Esophagus squamous epithelium (tissue), 5 donors: ENCODE data around the gene GLIS1. TPM values are rescaled to one million over a fixed set of nuclear protein-coding genes. Genes with fewer than 3 reads are reported as not detected.

Experiments
- DNase-seq: peaks from one replicate; lab custom pipeline; 2025; lab: John Stamatoyannopoulos, UW
- H3K27ac ChIP-seq, 4 donors: fragments of 200-600 bp; sonication (generic); one replicate each; pipeline ENCODE4 v1.5.1; 2016 to 2019; ENCODE audit warnings: mild to moderate bottlenecking in 1 of 4
- H3K27me3 ChIP-seq, 4 donors: fragments of 200-600 bp; sonication (generic); 1 replicate in 3 of 4; 2 replicates in 1 of 4; pipeline versions ENCODE4 v1.5.1 to v1.6.0; 2017 to 2021; ENCODE audit warnings: antibody characterized with exemption in 1 of 4
- H3K36me3 ChIP-seq, 3 donors: fragments of 200-600 bp; sonication (generic); one replicate each; pipeline ENCODE4 v1.5.1; 2016 to 2019
- H3K4me1 ChIP-seq, 3 donors: fragments of 200-600 bp; sonication (generic); one replicate each; pipeline ENCODE4 v1.5.1; 2017 to 2019
- H3K4me3 ChIP-seq, 4 donors: fragments of 200-600 bp; sonication (generic); 1 replicate in 3 of 4; 2 replicates in 1 of 4; pipeline ENCODE4 v1.5.1; 2016 to 2019; ENCODE audit warnings: mild to moderate bottlenecking in 2 of 4, moderate library complexity in 1 of 4
- H3K9me3 ChIP-seq, 3 donors: fragments of 200-600 bp; sonication (generic); one replicate each; pipeline ENCODE4 v1.5.1; 2016 to 2019
- CTCF ChIP-seq, 6 experiments: fragments of 450-650 bp in 4 of 6; fragments of 200-600 bp in 2 of 6; sonication (generic) in 2 of 6; IDR thresholded peaks; one replicate each; pipeline ENCODE4 v1.5.1; 2016 to 2019; ENCODE audit warnings: antibody characterized with exemption in 6 of 6, mild to moderate bottlenecking in 4 of 6, moderate library complexity in 4 of 6
- POLR2A ChIP-seq, 4 donors: fragments of 450-650 bp; IDR thresholded peaks; one replicate each; pipeline ENCODE4 v1.6.1; 2017; ENCODE audit warnings: antibody characterized with exemption in 4 of 4, mild to moderate bottlenecking in 4 of 4, moderate library complexity in 3 of 4
- WGBS, 2 donors: methylation state at CpG; one replicate each; pipeline ENCODE4 v1.1.5; 2018; 5-methylcytosine and 5-hydroxymethylcytosine counted together
- intact Hi-C: fragments of 100-400 bp; cut with DNase I; formaldehyde crosslinking; loops from one replicate; pipeline ENCODE4 v1.15.0; 2022
- total RNA-seq, 4 donors: library from RNA; depleted of rRNA; stranded (reverse); fragments of >200 nt; gene quantifications; one replicate each; pipeline ENCODE4 v1.1.0, GENCODE V29; 2016
- donor health status: DM: yes; HTN: yes; CAD: no.

The GLIS1 gene
- total RNA-seq, 4 donors from 2014 or later, result 0.57 TPM; not detected in 3

GRCh38 chr1:53636621-53637171 is 102.3 kb downstream of the GLIS1 start:
- intact Hi-C loops, result no loop called here
- WGBS, 2 donors, result 74 to 95% methylated on average over 7 of the region's 11 CpGs
- TF ChIP-seq CTCF (IDR thresholded peaks at IDR 0.05) (no peak), POLR2A (IDR thresholded peaks at IDR 0.05) (no peak)

GRCh38 chr1:53634571-53634979 is 104.4 kb downstream of the GLIS1 start:
- Histone ChIP-seq H3K9me3 (no peaks in the 10 kb centered on the region), H3K4me1 (no peaks in the 10 kb centered on the region), H3K4me3 (no peak overlapping the region), H3K27me3 (no peaks in the 10 kb centered on the region), H3K27ac (no peak overlapping the region), H3K36me3 (no peaks in the 10 kb centered on the region)
- intact Hi-C loops, result no loop called here
- 88% methylated on average over 8 to 10 of the region's 10 CpGs for WGBS, 2 donors
- TF ChIP-seq POLR2A (IDR thresholded peaks at IDR 0.05) (no peak), CTCF (IDR thresholded peaks at IDR 0.05) (no peak)
- no peak for DNase-seq

More at GRCh38 chr1:53636621-53637171, 102.3 kb downstream of the GLIS1 start:
- Histone ChIP-seq H3K4me3 (no peak overlapping the region), H3K36me3 (no peaks in the 10 kb centered on the region), H3K27me3 (no peaks in the 10 kb centered on the region), H3K27ac (no peak overlapping the region), H3K4me1 (no peaks in the 10 kb centered on the region), H3K9me3 (no peaks in the 10 kb centered on the region)
- no peak for DNase-seq

GRCh38 chr1:53633073-53633704 is 105.8 kb downstream of the GLIS1 start:
- Histone ChIP-seq H3K27me3 (peaks cover 0 to 4% (median 0%) of the 10 kb centered on the region in 4 donors), H3K4me3 (no peak overlapping the region), H3K27ac (no peak overlapping the region), H3K36me3 (no peaks in the 10 kb centered on the region), H3K9me3 (no peaks in the 10 kb centered on the region), H3K4me1 (no peaks in the 10 kb centered on the region)
- intact Hi-C loops, result no loop called here
- DNase-seq, result no peak
- TF ChIP-seq CTCF (IDR thresholded peaks at IDR 0.05) (no peak), POLR2A (IDR thresholded peaks at IDR 0.05) (no peak)
- WGBS, 2 donors, result 88 to 91% methylated on average over 13 of the region's 13 CpGs

- Histone ChIP-seq H3K4me3 (no peak overlapping the region), H3K27ac (no peak overlapping the region), H3K36me3 (no peaks in the 10 kb centered on the region), H3K27me3 (peaks cover 0 to 4% (median 0%) of the 10 kb centered on the region in 4 donors), H3K4me1 (no peaks in the 10 kb centered on the region), H3K9me3 (no peaks in the 10 kb centered on the region)
- TF ChIP-seq CTCF (IDR thresholded peaks at IDR 0.05), result no peak
- intact Hi-C loops, result no loop called here
- DNase-seq, result no peak
- WGBS, 2 donors, result 65 to 72% methylated on average over 6 of the region's 6 CpGs
These were observed 107.2 kb downstream of the GLIS1 start for GRCh38 chr1:53631622-53632310.

GRCh38 chr1:53629101-53629691 is 109.8 kb downstream of the GLIS1 start:
- Histone ChIP-seq H3K4me1 (peaks cover 0 to 6% (median 0%) of the 10 kb centered on the region in 3 donors), H3K27me3 (peaks cover 0 to 4% (median 0%) of the 10 kb centered on the region in 4 donors), H3K4me3 (no peak overlapping the region), H3K27ac (no peak overlapping the region), H3K36me3 (no peaks in the 10 kb centered on the region), H3K9me3 (no peaks in the 10 kb centered on the region)
- no peak for TF ChIP-seq POLR2A (IDR thresholded peaks at IDR 0.05)
- TF ChIP-seq CTCF (IDR thresholded peaks at IDR 0.05), result no peak
- intact Hi-C loops, result no loop called here
- DNase-seq, result no peak
- WGBS, 2 donors, result 85 to 90% methylated on average over 5 to 6 of the region's 7 CpGs
